ENCODE measurements around the gene SLC45A1.
"Not testable (repeated sequence)": the region's sequence is repeated elsewhere in the genome, so short reads cannot be mapped to it uniquely, and the experiment has no call there.

Gene SLC45A1

GRCh38 chr1:8276932-8277331 is 41.0 kb upstream of the SLC45A1 start:
- H3K4ac ChIP-seq (ENCODE audit: low read depth in 1 of 2, low read length in 2 of 2), result no peak overlapping the region
- no peaks in the 10 kb centered on the region for H3K4me1 ChIP-seq (ENCODE audit: control insufficient read depth, insufficient read depth, low read depth, low read length)

DNA sequence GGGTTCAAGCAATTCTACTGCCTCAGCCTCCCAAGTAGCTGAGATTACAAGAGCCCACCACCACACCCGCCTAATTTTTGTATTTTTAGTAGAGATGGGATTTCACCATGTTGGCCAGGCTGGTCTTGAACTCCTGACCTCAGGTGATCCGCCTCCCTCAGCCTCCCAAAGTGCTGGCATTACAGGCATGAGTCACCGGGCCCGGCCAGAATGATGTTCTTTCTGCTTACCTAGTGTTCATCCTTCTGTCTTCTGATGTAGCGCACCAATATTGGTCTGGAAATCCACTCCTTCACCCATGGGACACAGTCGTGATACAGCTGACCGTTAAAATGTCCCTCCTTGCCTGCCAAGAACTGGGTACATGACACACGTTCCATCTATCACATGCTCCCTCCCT is 39.2 kb upstream of the SLC45A1 start:
- not testable (repeated sequence) for H3K23ac ChIP-seq (ENCODE audit: low read length in 2 of 2); H3K79me1 ChIP-seq (replicated peaks; ENCODE audit: low read length, poor library complexity, severe bottlenecking); H2BK12ac ChIP-seq (ENCODE audit: low read length in 2 of 2); H3K27ac ChIP-seq (ENCODE audit: low read length, poor library complexity, severe bottlenecking); H3K4me3 ChIP-seq (ENCODE audit: insufficient read depth in 1 of 2, low read depth in 1 of 2, low read length in 2 of 2); H3K9me3 ChIP-seq (ENCODE audit: control insufficient read depth, low read length); H2AFZ ChIP-seq (ENCODE audit: low read depth, low read length); H3K14ac ChIP-seq (ENCODE audit: low read length in 2 of 2); H3K27me3 ChIP-seq (ENCODE audit: control insufficient read depth in 1 of 2, insufficient read depth in 1 of 2, low read length in 2 of 2); H2AK5ac ChIP-seq (ENCODE audit: low read length, severe bottlenecking); H2BK5ac ChIP-seq (ENCODE audit: low read depth, low read length, poor library complexity, severe bottlenecking); DNase-seq; H4K8ac ChIP-seq (ENCODE audit: low read length); H3K18ac ChIP-seq (ENCODE audit: low read depth in 1 of 2, low read length in 2 of 2); H3K4me1 ChIP-seq (ENCODE audit: control insufficient read depth, insufficient read depth, low read depth, low read length); H3K36me3 ChIP-seq (ENCODE audit: control insufficient read depth in 1 of 2, insufficient read depth in 2 of 2, low read depth in 1 of 2, low read length in 2 of 2); H2BK120ac ChIP-seq (ENCODE audit: low read depth, low read length); H3K4ac ChIP-seq (ENCODE audit: low read depth in 1 of 2, low read length in 2 of 2); H2BK15ac ChIP-seq (ENCODE audit: low read depth, poor library complexity, severe bottlenecking); H3K9ac ChIP-seq (ENCODE audit: low read length); H3K4me2 ChIP-seq (ENCODE audit: low read length, poor library complexity, severe bottlenecking); H4K91ac ChIP-seq (ENCODE audit: low read length)
- WGBS, result 86% methylated on average over 8 of the region's 8 CpGs

More at GRCh38 chr1:8276932-8277331, 41.0 kb upstream of the SLC45A1 start:
- Histone ChIP-seq H2AK5ac (ENCODE audit: low read length, severe bottlenecking) (no peak overlapping the region), H3K27ac (ENCODE audit: low read length, poor library complexity, severe bottlenecking) (no peak overlapping the region), H3K4me3 (ENCODE audit: insufficient read depth in 1 of 2, low read depth in 1 of 2, low read length in 2 of 2) (no peak overlapping the region), H2BK15ac (ENCODE audit: low read depth, poor library complexity, severe bottlenecking) (no peak overlapping the region), H3K9me3 (ENCODE audit: control insufficient read depth, low read length) (no peaks in the 10 kb centered on the region), H4K91ac (ENCODE audit: low read length) (peak overlapping the region; percentile 80), H3K79me1 (replicated peaks; ENCODE audit: low read length, poor library complexity, severe bottlenecking) (no peaks in the 10 kb centered on the region), H2BK120ac (ENCODE audit: low read depth, low read length) (no peak overlapping the region), H2BK5ac (ENCODE audit: low read depth, low read length, poor library complexity, severe bottlenecking) (no peak overlapping the region), H3K14ac (ENCODE audit: low read length in 2 of 2) (peak overlapping the region in 1 of 2 experiments; percentile 8), H2BK12ac (ENCODE audit: low read length in 2 of 2) (no peak overlapping the region), H3K27me3 (ENCODE audit: control insufficient read depth in 1 of 2, insufficient read depth in 1 of 2, low read length in 2 of 2) (peaks cover 0 to 6% of the 10 kb centered on the region in 2 experiments), H3K36me3 (ENCODE audit: control insufficient read depth in 1 of 2, insufficient read depth in 2 of 2, low read depth in 1 of 2, low read length in 2 of 2) (no peaks in the 10 kb centered on the region), H4K8ac (ENCODE audit: low read length) (peak overlapping the region; percentile 72), H3K4me2 (ENCODE audit: low read length, poor library complexity, severe bottlenecking) (no peak overlapping the region), H3K9ac (ENCODE audit: low read length) (no peak overlapping the region), H2AFZ (ENCODE audit: low read depth, low read length) (no peak overlapping the region), H3K23ac (ENCODE audit: low read length in 2 of 2) (no peak overlapping the region), H3K18ac (ENCODE audit: low read depth in 1 of 2, low read length in 2 of 2) (no peak overlapping the region)
- DNase-seq, result no peak
- 95% methylated on average over 4 of the region's 4 CpGs for WGBS

- no peaks in the 10 kb centered on the region for H3K27me3 ChIP-seq (ENCODE audit: control insufficient read depth in 1 of 2, insufficient read depth in 1 of 2, low read length in 2 of 2)
- no peaks in the 10 kb centered on the region for H3K79me1 ChIP-seq (replicated peaks; ENCODE audit: low read length, poor library complexity, severe bottlenecking)
- no peak overlapping the region for H3K4me2 ChIP-seq (ENCODE audit: low read length, poor library complexity, severe bottlenecking)
- H3K9ac ChIP-seq (ENCODE audit: low read length), result no peak overlapping the region
- H3K18ac ChIP-seq (ENCODE audit: low read depth in 1 of 2, low read length in 2 of 2), result no peak overlapping the region
- H2BK15ac ChIP-seq (ENCODE audit: low read depth, poor library complexity, severe bottlenecking), result no peak overlapping the region
- no peak overlapping the region for H4K8ac ChIP-seq (ENCODE audit: low read length)
- 77% methylated on average over 14 of the region's 14 CpGs for WGBS
- H3K4ac ChIP-seq (ENCODE audit: low read depth in 1 of 2, low read length in 2 of 2), result peak overlapping the region in 1 of 2 experiments; percentile 1
- H3K9me3 ChIP-seq (ENCODE audit: control insufficient read depth, low read length), result no peaks in the 10 kb centered on the region
- no peak overlapping the region for H2AK5ac ChIP-seq (ENCODE audit: low read length, severe bottlenecking)
- H3K27ac ChIP-seq (ENCODE audit: low read length, poor library complexity, severe bottlenecking), result no peak overlapping the region
- no peak overlapping the region for H2BK5ac ChIP-seq (ENCODE audit: low read depth, low read length, poor library complexity, severe bottlenecking)
- no peak overlapping the region for H2BK12ac ChIP-seq (ENCODE audit: low read length in 2 of 2)
- no peak overlapping the region for H2AFZ ChIP-seq (ENCODE audit: low read depth, low read length)
- no peak overlapping the region for H4K91ac ChIP-seq (ENCODE audit: low read length)
- peaks cover 4% of the 10 kb centered on the region for H3K4me1 ChIP-seq (ENCODE audit: control insufficient read depth, insufficient read depth, low read depth, low read length)
- no peak overlapping the region for H3K4me3 ChIP-seq (ENCODE audit: insufficient read depth in 1 of 2, low read depth in 1 of 2, low read length in 2 of 2)
- DNase-seq, result no peak
- H3K23ac ChIP-seq (ENCODE audit: low read length in 2 of 2), result no peak overlapping the region
- H2BK120ac ChIP-seq (ENCODE audit: low read depth, low read length), result no peak overlapping the region
- no peaks in the 10 kb centered on the region for H3K36me3 ChIP-seq (ENCODE audit: control insufficient read depth in 1 of 2, insufficient read depth in 2 of 2, low read depth in 1 of 2, low read length in 2 of 2)
- H3K14ac ChIP-seq (ENCODE audit: low read length in 2 of 2), result peak overlapping the region in 1 of 2 experiments; percentile 53
Observed at GRCh38 chr1:8281843-8282509, 35.9 kb upstream of the SLC45A1 start.

DNA sequence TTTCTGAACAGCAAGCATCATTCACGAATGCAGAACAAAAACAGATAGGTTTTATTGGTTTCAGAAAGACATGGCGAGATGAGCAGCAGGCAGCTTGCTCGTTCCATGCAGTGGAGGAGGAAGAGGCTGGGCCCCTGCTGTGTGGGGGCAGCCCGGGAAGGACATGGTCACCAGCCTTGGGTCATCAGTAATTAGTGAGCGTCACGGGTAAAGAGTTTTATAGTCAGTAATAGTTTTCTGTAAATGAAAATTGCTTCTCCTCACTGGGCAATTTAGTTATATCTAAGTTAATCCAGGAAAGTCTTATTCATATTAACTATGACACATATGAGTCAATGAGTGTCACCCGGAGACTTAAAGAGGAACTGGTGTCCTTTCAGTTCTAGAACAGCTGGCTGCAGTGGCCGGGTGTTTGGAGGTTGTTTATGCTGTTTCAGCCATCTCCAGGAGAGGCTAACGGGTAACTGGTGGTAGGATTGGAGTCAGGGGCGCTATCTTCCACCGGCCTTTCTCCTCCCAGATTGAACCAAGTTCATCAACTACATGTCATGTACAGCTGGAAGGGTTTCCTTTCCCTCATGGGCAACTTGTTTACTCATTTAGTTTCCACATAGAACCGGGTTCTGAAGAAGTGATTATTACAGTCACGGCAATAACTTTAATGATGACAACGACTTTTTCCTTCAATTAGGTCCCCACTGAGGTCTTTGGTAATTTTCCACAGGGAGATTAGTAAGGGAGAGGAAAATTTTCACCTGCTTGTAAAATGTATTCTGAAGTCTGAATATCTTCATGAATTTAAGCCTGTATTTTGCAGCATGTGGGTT is 34.6 kb upstream of the SLC45A1 start:
- no peak overlapping the region for H2AK5ac ChIP-seq (ENCODE audit: low read length, severe bottlenecking)
- no peak overlapping the region for H2BK12ac ChIP-seq (ENCODE audit: low read length in 2 of 2)
- no peak overlapping the region for H3K4me2 ChIP-seq (ENCODE audit: low read length, poor library complexity, severe bottlenecking)
- H3K36me3 ChIP-seq (ENCODE audit: control insufficient read depth in 1 of 2, insufficient read depth in 2 of 2, low read depth in 1 of 2, low read length in 2 of 2), result no peaks in the 10 kb centered on the region
- no peak overlapping the region for H3K18ac ChIP-seq (ENCODE audit: low read depth in 1 of 2, low read length in 2 of 2)
- 83% methylated on average over 12 of the region's 14 CpGs for WGBS
- no peak overlapping the region for H2BK5ac ChIP-seq (ENCODE audit: low read depth, low read length, poor library complexity, severe bottlenecking)
- H2BK15ac ChIP-seq (ENCODE audit: low read depth, poor library complexity, severe bottlenecking), result no peak overlapping the region
- no peak overlapping the region for H3K4ac ChIP-seq (ENCODE audit: low read depth in 1 of 2, low read length in 2 of 2)
- H2AFZ ChIP-seq (ENCODE audit: low read depth, low read length), result no peak overlapping the region
- no peak overlapping the region for H3K9ac ChIP-seq (ENCODE audit: low read length)
- H3K9me3 ChIP-seq (ENCODE audit: control insufficient read depth, low read length), result no peaks in the 10 kb centered on the region
- H3K27ac ChIP-seq (ENCODE audit: low read length, poor library complexity, severe bottlenecking), result no peak overlapping the region
- peak; percentile 22 for DNase-seq
- H2BK120ac ChIP-seq (ENCODE audit: low read depth, low read length), result no peak overlapping the region
- no peak overlapping the region for H3K23ac ChIP-seq (ENCODE audit: low read length in 2 of 2)
- no peak overlapping the region for H4K91ac ChIP-seq (ENCODE audit: low read length)
- H3K79me1 ChIP-seq (replicated peaks; ENCODE audit: low read length, poor library complexity, severe bottlenecking), result no peaks in the 10 kb centered on the region
- H4K8ac ChIP-seq (ENCODE audit: low read length), result peak overlapping the region; percentile 69
- no peak overlapping the region for H3K14ac ChIP-seq (ENCODE audit: low read length in 2 of 2)
- no peaks in the 10 kb centered on the region for H3K27me3 ChIP-seq (ENCODE audit: control insufficient read depth in 1 of 2, insufficient read depth in 1 of 2, low read length in 2 of 2)
- H3K4me1 ChIP-seq (ENCODE audit: control insufficient read depth, insufficient read depth, low read depth, low read length), result peaks cover 4% of the 10 kb centered on the region
- no peak overlapping the region for H3K4me3 ChIP-seq (ENCODE audit: insufficient read depth in 1 of 2, low read depth in 1 of 2, low read length in 2 of 2)

Measured in mesenchymal stem cell (in vitro differentiated cells and primary cell).